Measurements from ENCODE around the gene STRN3. TPM values are rescaled to one million over a fixed set of nuclear protein-coding genes. Genes with fewer than 3 reads are reported as not detected.
"Not testable (repeated sequence)": the region's sequence is repeated elsewhere in the genome, so short reads cannot be mapped to it uniquely, and the experiment has no call there.

The STRN3 gene
- total and polyA plus RNA-seq, 10 of the 15 experiments (the other 5 are each of a cell fraction or from before 2014, with no cell fraction given) = 7.8 to 27.9 (median 14.1) TPM

- CTCF ChIA-PET; in situ Hi-C loops (cut with MboI); H3K4me1 ChIP-seq (ENCODE audit: control insufficient read depth, insufficient read depth, low read length); BruUV-seq (replicated peaks); FAIRE-seq; H3K27me3 ChIP-seq (replicated peaks in 1 of 2; ENCODE audit: control insufficient read depth in 2 of 2, insufficient read depth in 2 of 2, low read length in 1 of 2); DNase-seq (ENCODE audit: low read depth, low spot score); ATAC-seq; H3K79me2 ChIP-seq (ENCODE audit: control insufficient read depth, insufficient read depth, low read length); H3K27ac ChIP-seq (ENCODE audit: control insufficient read depth, insufficient read depth); intact Hi-C loops (cut with micrococcal nuclease; ENCODE audit: unreplicated experiment); H3K9me3 ChIP-seq (replicated peaks; ENCODE audit: control insufficient read depth, insufficient read depth, low read length); H2AFZ ChIP-seq (ENCODE audit: control insufficient read depth, low read depth, low read length); H3K4me2 ChIP-seq (ENCODE audit: control insufficient read depth, insufficient read depth); H3K36me3 ChIP-seq (ENCODE audit: control insufficient read depth in 2 of 2, insufficient read depth in 2 of 2, low read length in 1 of 2); H3K9ac ChIP-seq (ENCODE audit: control insufficient read depth, insufficient read depth, low read length); H4K20me1 ChIP-seq (ENCODE audit: control insufficient read depth, insufficient read depth); H3K4me3 ChIP-seq: not testable (repeated sequence)
- POLR2A ChIA-PET = interaction anchor here (0.7 kb wide), 1 partner anchor 14 kb away, joined by 4 read pairs; no protein-coding TSS in a partner anchor
- SMC1A ChIA-PET (ENCODE audit: uncharacterized antibody, unreplicated experiment) = interaction anchor here (1.9 kb wide), 1 partner anchor 62 kb away, joined by 6 read pairs; no protein-coding TSS in a partner anchor
- WGBS (ENCODE audit: insufficient coverage, insufficient replicate concordance, low lambda C conversion rate, missing lambda C conversion rate) = 91% methylated on average over 9 of the region's 10 CpGs
- RAD21 ChIA-PET (ENCODE audit: unreplicated experiment) = interaction anchor here (0.9 kb wide), 1 partner anchor 9 kb away, joined by 3 read pairs; no protein-coding TSS in a partner anchor
Measured at GRCh38 chr14:31042893-31043292, 16.7 kb upstream of the STRN3 start.

GRCh38 chr14:31042300-31042699 is 16.1 kb upstream of the STRN3 start:
- Histone ChIP-seq H3K4me1 (ENCODE audit: control insufficient read depth, insufficient read depth, low read length) (no peaks in the 10 kb centered on the region), H3K27ac (ENCODE audit: control insufficient read depth, insufficient read depth) (no peak overlapping the region), H3K4me2 (ENCODE audit: control insufficient read depth, insufficient read depth) (no peak overlapping the region), H3K9ac (ENCODE audit: control insufficient read depth, insufficient read depth, low read length) (no peak overlapping the region), H3K36me3 (ENCODE audit: control insufficient read depth in 2 of 2, insufficient read depth in 2 of 2, low read length in 1 of 2) (no peaks in the 10 kb centered on the region), H4K20me1 (ENCODE audit: control insufficient read depth, insufficient read depth) (no peaks in the 10 kb centered on the region), H3K9me3 (replicated peaks; ENCODE audit: control insufficient read depth, insufficient read depth, low read length) (no peaks in the 10 kb centered on the region), H2AFZ (ENCODE audit: control insufficient read depth, low read depth, low read length) (no peak overlapping the region), H3K27me3 (replicated peaks in 1 of 2; ENCODE audit: control insufficient read depth in 2 of 2, insufficient read depth in 2 of 2, low read length in 1 of 2) (no peaks in the 10 kb centered on the region), H3K79me2 (ENCODE audit: control insufficient read depth, insufficient read depth, low read length) (no peaks in the 10 kb centered on the region), H3K4me3 (no peak overlapping the region)
- ATAC-seq (no peak), DNase-seq (ENCODE audit: low read depth, low spot score) (no peak), FAIRE-seq (no peak)
- no TSS peak for BruUV-seq (replicated peaks)
- ChIA-PET CTCF (interaction anchor here (0.6 kb wide), 1 partner anchor 159 kb away, joined by 3 read pairs; no protein-coding TSS in a partner anchor), SMC1A (ENCODE audit: uncharacterized antibody, unreplicated experiment) (interaction anchor here (1.9 kb wide), 1 partner anchor 61 kb away, joined by 6 read pairs; no protein-coding TSS in a partner anchor), RAD21 (ENCODE audit: unreplicated experiment) (interaction anchor here (0.9 kb wide), 1 partner anchor 9 kb away, joined by 3 read pairs; no protein-coding TSS in a partner anchor), POLR2A (no interaction called here)
- in situ Hi-C loops (cut with MboI) (no loop called here), intact Hi-C loops (cut with micrococcal nuclease; ENCODE audit: unreplicated experiment) (no loop called here)
- 40% methylated on average over 1 of the region's 1 CpG for WGBS (ENCODE audit: insufficient coverage, insufficient replicate concordance, low lambda C conversion rate, missing lambda C conversion rate)
- TF ChIP-seq HSF1 (IDR thresholded peaks at IDR 0.05; ENCODE audit: low read depth, low read length) (no peak), PKNOX1 (IDR thresholded peaks at IDR 0.05) (0 out of 2 replicates have a peak, but pooled peaks have one; percentile 29), BRCA1 (IDR thresholded peaks at IDR 0.05; ENCODE audit: low read depth, low read length) (no peak), PBX3 (IDR thresholded peaks at IDR 0.05; ENCODE audit: insufficient replicate concordance, low read depth, low read length) (no peak), RAD51 (IDR thresholded peaks at IDR 0.05) (no peak)
